Stimulated activated naive CD8-positive, alpha-beta T cell treated with anti-CD3 and anti-CD28 coated beads, Interleukin-15, amount 100 ng/mL, for 72 hours (primary cell): Measurements from ENCODE around the gene CDC20B.
A peak's percentile ranks its signal among the peaks of the same experiment; 100 is the strongest.
"Not testable (repeated sequence)": the region's sequence is repeated elsewhere in the genome, so short reads cannot be mapped to it uniquely, and the experiment has no call there.

Experiments
- ATAC-seq: fragments of 150-1000 bp; cut with Tn5 transposase; 2 replicates; pipeline ENCODE4 v1.10.0; 2021; ENCODE audit warnings: mild to moderate bottlenecking, moderate library complexity
- DNase-seq, 2 donors: peaks; one replicate each; pipeline ENCODE4 v3.0.0; 2021 to 2022
- H3K27ac Mint-ChIP-seq, 2 donors: one replicate each; pipeline ENCODE4 v1.8.0; 2022; ENCODE audit warnings: mild to moderate bottlenecking in 2 of 2, mixed read lengths in 2 of 2, moderate library complexity in 2 of 2
- H3K27me3 Mint-ChIP-seq: one replicate; pipeline ENCODE4 v1.8.0; 2022; ENCODE audit warnings: mixed read lengths
- H3K4me1 Mint-ChIP-seq: one replicate; pipeline ENCODE4 v1.8.0; 2022; ENCODE audit warnings: mild to moderate bottlenecking, mixed read lengths
- H3K4me3 Mint-ChIP-seq, 2 donors: one replicate each; pipeline ENCODE4 v1.8.0; 2022; ENCODE audit warnings: mild to moderate bottlenecking in 2 of 2, mixed read lengths in 2 of 2, moderate library complexity in 1 of 2
- H3K9me3 Mint-ChIP-seq, 2 donors: one replicate each; pipeline ENCODE4 v1.8.0; 2022; ENCODE audit warnings: mixed read lengths in 2 of 2

CDC20B gene

GRCh38 chr5:55140908-55141665 lies 31.9 kb downstream of the CDC20B start:
- Mint-ChIP-seq H3K27me3 (peaks cover 49% of the 10 kb centered on the region), H3K4me1 (peaks cover 21% of the 10 kb centered on the region), H3K4me3 (peak overlapping the region in 1 of 2 donors; percentile 19), H3K9me3 (no peaks in the 10 kb centered on the region), H3K27ac (peak overlapping the region in 1 of 2 donors; percentile 55)
- ATAC-seq (peak; percentile 7), DNase-seq (no peak)

- Mint-ChIP-seq H3K4me3 (no peak overlapping the region), H3K27me3 (peaks cover 31% of the 10 kb centered on the region), H3K4me1 (peaks cover 32% of the 10 kb centered on the region), H3K9me3 (peaks cover 11 to 13% of the 10 kb centered on the region in 2 donors), H3K27ac (no peak overlapping the region)
- ATAC-seq (no peak), DNase-seq (no peak)
Observed at GRCh38 chr5:55136521-55136920, 36.5 kb downstream of the CDC20B start.

DNA sequence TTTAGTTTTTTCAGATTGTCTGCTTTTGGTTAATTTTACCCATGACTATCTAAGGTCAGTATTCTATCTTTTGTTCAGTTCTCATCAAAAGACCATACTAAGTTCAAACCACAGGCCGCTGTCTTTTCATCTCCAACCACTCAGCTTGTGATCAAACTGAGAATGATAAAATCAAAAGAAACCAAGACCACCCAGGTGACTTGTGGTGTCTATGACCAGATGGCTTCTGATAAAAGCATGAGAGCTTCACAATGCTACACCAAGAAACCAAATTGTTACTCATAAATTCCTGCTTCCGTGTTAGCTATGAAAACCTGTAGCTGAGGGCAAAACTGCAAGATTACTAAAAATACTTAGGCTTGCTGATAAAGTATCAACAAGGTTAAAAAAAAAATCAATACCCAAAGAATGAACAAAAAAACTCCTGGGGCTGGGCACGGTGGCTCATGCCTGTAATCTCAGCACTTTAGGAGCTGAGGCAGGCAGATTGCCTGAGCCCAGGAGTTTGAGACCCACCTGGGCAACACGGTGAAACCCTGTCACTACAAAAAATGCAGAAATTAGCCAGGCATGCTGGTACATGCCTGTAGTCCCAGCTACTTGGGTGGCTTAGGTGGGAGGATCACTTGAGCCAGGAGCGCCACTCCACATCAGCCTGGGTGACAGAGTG lies 38.8 kb downstream of the CDC20B start:
- ATAC-seq = peak; percentile 99
- DNase-seq = peak; percentile 50 to 60
- Mint-ChIP-seq H3K27ac (peak overlapping the region; percentile 34 to 61), H3K9me3 (peaks cover 21 to 34% of the 10 kb centered on the region in 2 donors), H3K27me3 (peaks cover 31% of the 10 kb centered on the region), H3K4me3 (peak overlapping the region; percentile 43 to 54), H3K4me1 (peaks cover 21% of the 10 kb centered on the region)

- no peak for DNase-seq
- no peak for ATAC-seq
- H3K9me3 Mint-ChIP-seq = no peaks in the 10 kb centered on the region
- H3K4me3 Mint-ChIP-seq = no peak overlapping the region
- no peaks in the 10 kb centered on the region for H3K4me1 Mint-ChIP-seq
- H3K27me3 Mint-ChIP-seq = no peaks in the 10 kb centered on the region
- no peak overlapping the region for H3K27ac Mint-ChIP-seq
Observed at GRCh38 chr5:55123365-55123764, 49.6 kb downstream of the CDC20B start.

GRCh38 chr5:55114061-55114460 lies 58.9 kb downstream of the CDC20B start:
- H3K9me3 Mint-ChIP-seq = no peaks in the 10 kb centered on the region
- H3K27ac Mint-ChIP-seq = no peak overlapping the region
- peaks cover 20% of the 10 kb centered on the region for H3K4me1 Mint-ChIP-seq
- DNase-seq (no peak), ATAC-seq (no peak)
- peaks cover 12% of the 10 kb centered on the region for H3K27me3 Mint-ChIP-seq
- H3K4me3 Mint-ChIP-seq = no peak overlapping the region

- Mint-ChIP-seq H3K9me3 (no peaks in the 10 kb centered on the region), H3K27me3 (peaks cover 12% of the 10 kb centered on the region), H3K27ac (no peak overlapping the region), H3K4me1 (peaks cover 20% of the 10 kb centered on the region), H3K4me3 (no peak overlapping the region)
- no peak for DNase-seq
- no peak for ATAC-seq
Observed at GRCh38 chr5:55113327-55113726, 59.6 kb downstream of the CDC20B start.

DNA sequence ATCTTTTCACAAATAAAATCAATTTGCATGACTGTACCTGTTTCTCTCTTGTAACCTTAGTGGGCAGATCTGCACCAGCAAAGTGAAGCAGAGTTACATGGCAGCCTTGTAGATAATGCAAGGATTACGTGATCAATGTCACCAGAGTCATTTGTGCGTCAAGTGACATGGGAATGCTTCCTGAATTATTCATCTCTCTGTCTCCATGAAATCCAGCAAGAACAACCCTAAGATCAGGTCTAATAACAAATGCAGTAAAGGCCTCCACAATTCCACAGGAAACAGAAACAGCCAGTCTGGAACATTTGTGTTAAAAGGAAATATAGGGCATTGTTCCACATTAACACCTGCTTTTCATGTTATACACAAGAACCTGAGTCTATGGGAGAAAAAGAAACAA lies 62.8 kb downstream of the CDC20B start:
- Mint-ChIP-seq H3K9me3 (no peaks in the 10 kb centered on the region), H3K27ac (no peak overlapping the region), H3K4me1 (peaks cover 22% of the 10 kb centered on the region), H3K27me3 (peaks cover 14% of the 10 kb centered on the region), H3K4me3 (no peak overlapping the region)
- no peak for DNase-seq
- ATAC-seq = no peak

DNA sequence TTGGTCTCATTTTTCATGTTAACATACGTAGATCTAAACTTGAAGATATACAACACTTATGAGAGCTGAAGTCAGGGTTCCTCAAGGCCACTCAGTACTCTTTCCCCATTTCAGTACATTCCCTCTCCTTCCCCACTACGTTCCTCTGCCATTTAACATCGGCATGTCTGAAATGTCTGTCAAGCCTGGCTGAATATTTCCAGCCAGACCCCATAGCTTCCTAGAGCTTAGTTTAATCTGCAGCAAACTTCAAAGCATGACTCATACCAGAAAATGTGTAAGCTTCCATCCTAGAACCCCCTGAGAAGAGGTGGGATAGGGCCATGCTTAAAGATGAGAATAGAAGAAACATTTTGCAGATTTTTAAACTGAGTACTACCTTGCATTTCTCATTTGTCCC lies 64.3 kb downstream of the CDC20B start:
- no peaks in the 10 kb centered on the region for H3K9me3 Mint-ChIP-seq
- DNase-seq = no peak
- no peak overlapping the region for H3K27ac Mint-ChIP-seq
- H3K4me1 Mint-ChIP-seq = peaks cover 33% of the 10 kb centered on the region
- no peak overlapping the region for H3K4me3 Mint-ChIP-seq
- H3K27me3 Mint-ChIP-seq = peaks cover 25% of the 10 kb centered on the region
- no peak for ATAC-seq

GRCh38 chr5:55105976-55106375 lies 67.0 kb downstream of the CDC20B start:
- Mint-ChIP-seq H3K4me1 (peaks cover 39% of the 10 kb centered on the region), H3K27me3 (peaks cover 20% of the 10 kb centered on the region)
- H3K27ac Mint-ChIP-seq, ATAC-seq, H3K4me3 Mint-ChIP-seq, DNase-seq, H3K9me3 Mint-ChIP-seq: not testable (repeated sequence)

GRCh38 chr5:55104946-55105701 lies 67.9 kb downstream of the CDC20B start:
- ATAC-seq (no peak), DNase-seq (no peak)
- H3K27ac Mint-ChIP-seq = no peak overlapping the region
- peaks cover 0 to 8% of the 10 kb centered on the region in 2 donors for H3K9me3 Mint-ChIP-seq
- peaks cover 20% of the 10 kb centered on the region for H3K27me3 Mint-ChIP-seq
- H3K4me3 Mint-ChIP-seq = no peak overlapping the region
- peaks cover 45% of the 10 kb centered on the region for H3K4me1 Mint-ChIP-seq

DNA sequence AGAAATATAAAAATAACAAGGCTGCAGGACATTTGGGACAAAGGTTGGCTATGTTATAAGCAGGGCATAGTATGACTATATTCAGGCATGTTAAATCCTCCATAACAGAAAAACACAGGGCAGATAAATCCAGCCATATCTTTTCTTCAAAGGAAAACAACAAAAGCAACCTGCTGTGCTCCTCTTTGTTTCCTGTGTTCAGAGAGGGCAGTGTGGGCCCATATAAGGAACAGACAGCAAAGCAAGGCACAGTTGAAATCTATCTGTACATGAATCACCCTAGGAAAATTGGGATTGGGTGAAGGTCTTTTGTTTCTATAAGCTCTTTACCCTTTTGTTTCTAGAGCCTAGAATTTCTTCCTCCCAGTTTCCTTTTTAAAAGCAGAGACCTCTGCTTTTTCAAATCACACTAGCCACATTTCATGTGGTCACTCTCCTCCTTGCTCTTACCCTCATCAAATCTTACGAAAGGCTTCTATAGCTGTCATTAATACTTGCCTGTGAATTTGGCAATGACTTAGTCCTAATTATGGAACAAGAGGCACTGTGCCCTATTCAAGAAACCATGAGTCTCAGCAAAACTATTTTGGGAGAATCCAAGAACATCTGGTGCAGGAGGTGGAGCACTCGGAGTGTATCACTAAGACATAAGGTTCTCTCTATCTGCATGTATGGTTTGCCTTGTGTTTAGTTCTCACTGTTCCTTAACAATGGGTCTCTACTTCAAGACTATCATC lies 68.8 kb downstream of the CDC20B start:
- DNase-seq (no peak), ATAC-seq (no peak)
- peak overlapping the region in 1 of 2 donors; percentile 17 for H3K4me3 Mint-ChIP-seq
- H3K27me3 Mint-ChIP-seq = peaks cover 25% of the 10 kb centered on the region
- peaks cover 50% of the 10 kb centered on the region for H3K4me1 Mint-ChIP-seq
- peaks cover 5 to 14% of the 10 kb centered on the region in 2 donors for H3K9me3 Mint-ChIP-seq
- H3K27ac Mint-ChIP-seq = no peak overlapping the region

GRCh38 chr5:55102348-55102747 lies 70.6 kb downstream of the CDC20B start, which contains the start of gene GZMA:
Gene GZMA, plus strand, starts transcription at chr5:55102646. Its CDS starts 37 bp downstream, at chr5:55102683.
- Mint-ChIP-seq H3K4me3 (peak within 1 kb of the TSS; percentile 75 to 79), H3K27ac (peak within 1 kb of the TSS; percentile 76 to 77), H3K27me3 (peaks cover 34% of the 10 kb centered on the region), H3K4me1 (peaks cover 66% of the 10 kb centered on the region), H3K9me3 (peaks cover 13 to 32% of the 10 kb centered on the region in 2 donors)
- ATAC-seq (peak; percentile 82), DNase-seq (peak; percentile 12 to 29)

- Mint-ChIP-seq H3K27ac (peak overlapping the region; percentile 63 to 77), H3K9me3 (peaks cover 15 to 32% of the 10 kb centered on the region in 2 donors), H3K4me1 (peaks cover 73% of the 10 kb centered on the region), H3K4me3 (peak overlapping the region; percentile 75 to 79), H3K27me3 (peaks cover 34% of the 10 kb centered on the region)
- ATAC-seq (peak; percentile 95), DNase-seq (peak; percentile 27 to 39)
Observed at GRCh38 chr5:55101556-55102276, 71.3 kb downstream of the CDC20B start.

- not testable (repeated sequence) for DNase-seq, H3K4me3 Mint-ChIP-seq, H3K27ac Mint-ChIP-seq
- H3K27me3 Mint-ChIP-seq = peaks cover 34% of the 10 kb centered on the region
- ATAC-seq = peak; percentile 27
- H3K4me1 Mint-ChIP-seq = peaks cover 78% of the 10 kb centered on the region
- H3K9me3 Mint-ChIP-seq = peaks cover 15 to 32% of the 10 kb centered on the region in 2 donors
Observed at GRCh38 chr5:55101148-55101547, 71.8 kb downstream of the CDC20B start.
